Ishikawa (cell line): Measurements from ENCODE around the gene PHIP.

ENCODE experiments used
- CEBPB ChIP-seq: IDR thresholded peaks from 2 replicates; pipeline ENCODE4 v1.6.1; 2012
- CREB1 ChIP-seq: IDR thresholded peaks from 2 replicates; pipeline ENCODE4 v1.6.1; 2012; ENCODE audit warnings: low read depth
- EGR1 ChIP-seq: IDR thresholded peaks from 2 replicates; pipeline ENCODE4 v1.6.1; 2012
- EP300 ChIP-seq: IDR thresholded peaks from 2 replicates; pipeline ENCODE4 v1.6.1; 2012; ENCODE audit warnings: borderline replicate concordance
- FOXM1 ChIP-seq: IDR thresholded peaks from 2 replicates; pipeline ENCODE4 v1.6.1; 2012; ENCODE audit warnings: low read depth, borderline replicate concordance
- MAX ChIP-seq: IDR thresholded peaks from 2 replicates; pipeline ENCODE4 v1.6.1; 2012
- NFIC ChIP-seq: IDR thresholded peaks from 2 replicates; pipeline ENCODE4 v1.6.1; 2012
- RAD21 ChIP-seq: IDR thresholded peaks from 2 replicates; pipeline ENCODE4 v1.6.1; 2012; ENCODE audit warnings: low read depth
- REST ChIP-seq: IDR thresholded peaks from 2 replicates; pipeline ENCODE4 v1.6.1; 2012; ENCODE audit warnings: low read depth, mild to moderate bottlenecking
- TAF1 ChIP-seq: IDR thresholded peaks from 2 replicates; pipeline ENCODE4 v1.6.1; 2012; ENCODE audit warnings: low read depth, mild to moderate bottlenecking
- TCF12 ChIP-seq: IDR thresholded peaks from 2 replicates; pipeline ENCODE4 v1.6.1; 2012; ENCODE audit warnings: low read depth
- TEAD4 ChIP-seq: IDR thresholded peaks from 2 replicates; pipeline ENCODE4 v1.6.1; 2012
- USF1 ChIP-seq: IDR thresholded peaks from 2 replicates; pipeline ENCODE4 v1.6.1; 2012
- YY1 ChIP-seq: IDR thresholded peaks from 2 replicates; pipeline ENCODE4 v1.6.1; 2012; ENCODE audit warnings: low read depth
- ZBTB7A ChIP-seq: IDR thresholded peaks from 2 replicates; pipeline ENCODE4 v1.6.1; 2012; ENCODE audit warnings: low read depth

Gene PHIP

GRCh38 chr6:79048611-79049010 lies 29.4 kb downstream of the PHIP start:
- TF ChIP-seq MAX (no peak), CEBPB (no peak), EP300 (no peak), NFIC (no peak), FOXM1 (no peak), TCF12 (no peak), TEAD4 (no peak), TAF1 (no peak), CREB1 (no peak), EGR1 (no peak), YY1 (no peak), USF1 (no peak), REST (no peak), ZBTB7A (no peak), RAD21 (no peak)

- TF ChIP-seq ZBTB7A, result no peak
- TF ChIP-seq CREB1, result no peak
Measured at GRCh38 chr6:79047072-79047471, 31.0 kb downstream of the PHIP start.

GRCh38 chr6:79045966-79046365 lies 32.1 kb downstream of the PHIP start:
- TF ChIP-seq NFIC (no peak), TAF1 (no peak), RAD21 (no peak), USF1 (no peak), CREB1 (no peak), ZBTB7A (no peak), EP300 (no peak), TEAD4 (no peak), REST (no peak), EGR1 (no peak)

GRCh38 chr6:79042799-79043126 lies 35.3 kb downstream of the PHIP start:
- TF ChIP-seq CREB1 (no peak), MAX (no peak), YY1 (no peak), REST (no peak), EP300 (no peak), ZBTB7A (no peak), RAD21 (no peak), NFIC (no peak), CEBPB (no peak), USF1 (no peak), EGR1 (no peak), TAF1 (no peak), FOXM1 (no peak), TEAD4 (no peak)

GRCh38 chr6:79042088-79042798 lies 35.8 kb downstream of the PHIP start:
- TF ChIP-seq USF1 (no peak), NFIC (0 out of 2 replicates have a peak, but pooled peaks have one; percentile 15), REST (no peak)
